GM19238 (cell line): ENCODE measurements around the gene DELE1.

Experiments used
- DNase-seq: peaks from one replicate; pipeline ENCODE4 v3.0.0; 2011; ENCODE audit warnings: low spot score; ENCODE audit not compliant: insufficient read length

DELE1 gene

GRCh38 chr5:141923448-141924313 lies at the start of gene DELE1:
DELE1 (plus strand) TSS chr5:141923871; CDS start chr5:141923942, 71 bp downstream.
- DNase-seq: peak; percentile 93

DNA sequence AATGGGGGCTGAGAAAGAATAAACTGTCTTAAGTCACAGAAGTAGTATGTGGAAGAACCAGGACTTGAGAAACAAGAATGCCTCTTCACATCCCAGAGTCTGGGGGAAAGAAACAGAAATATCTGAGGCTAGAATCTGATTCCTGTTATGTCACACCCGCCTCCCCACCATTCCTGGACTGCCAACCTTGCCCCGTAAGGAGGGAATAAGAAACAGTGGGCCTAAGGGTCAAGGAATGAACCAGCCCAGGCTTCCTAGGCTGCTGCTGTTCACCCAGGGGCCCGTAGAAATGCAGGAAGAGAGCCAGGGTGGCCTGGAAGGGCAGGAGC lies 49.8 kb upstream of the DELE1 start:
- no peak for DNase-seq

GRCh38 chr5:141874262-141874964 lies 49.3 kb upstream of the DELE1 start:
- DNase-seq: no peak

- DNase-seq: no peak
These were observed 48.5 kb upstream of the DELE1 start for GRCh38 chr5:141875022-141875740.

DNA sequence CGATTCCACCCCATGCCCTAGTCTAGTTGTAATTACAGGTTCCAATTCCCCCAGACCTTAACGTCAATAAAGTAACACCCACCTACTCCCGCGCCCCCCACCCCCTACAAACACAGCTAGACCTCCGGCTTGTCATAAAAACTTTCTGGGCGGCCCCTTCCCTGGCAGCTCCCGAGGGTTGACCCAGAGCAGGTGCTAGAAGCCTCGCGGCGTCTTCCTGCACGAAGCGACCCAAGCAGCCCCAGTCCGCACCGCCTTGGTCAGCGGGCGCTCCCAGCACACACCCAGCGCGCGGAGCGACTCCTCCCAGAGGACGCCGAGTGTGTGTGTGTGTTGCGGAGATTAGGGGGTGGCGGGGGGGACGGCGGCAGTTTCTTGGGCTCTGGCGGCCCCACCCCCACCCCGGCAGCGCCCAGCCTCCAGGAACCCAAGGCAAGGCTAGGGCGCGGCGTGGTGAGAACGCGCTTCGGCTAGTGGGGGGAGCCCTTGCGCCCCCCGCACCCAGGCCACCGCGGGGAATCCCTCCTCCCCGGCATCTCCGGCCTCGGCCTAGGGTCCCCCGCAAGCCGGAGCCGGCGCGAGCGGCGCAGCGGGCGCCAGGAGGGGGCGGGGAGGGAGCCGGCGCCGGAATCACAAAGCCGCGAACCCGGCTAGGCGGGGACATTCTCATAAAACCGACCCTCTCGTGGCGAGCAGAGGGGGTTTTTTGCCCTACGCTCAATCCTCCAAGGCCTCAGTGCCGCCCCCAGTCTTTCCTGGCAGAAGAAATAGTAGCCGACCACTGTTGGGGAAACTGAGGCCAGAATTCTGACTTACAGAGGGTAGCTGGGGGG lies 47.7 kb upstream of the DELE1 start:
- no peak for DNase-seq

DNA sequence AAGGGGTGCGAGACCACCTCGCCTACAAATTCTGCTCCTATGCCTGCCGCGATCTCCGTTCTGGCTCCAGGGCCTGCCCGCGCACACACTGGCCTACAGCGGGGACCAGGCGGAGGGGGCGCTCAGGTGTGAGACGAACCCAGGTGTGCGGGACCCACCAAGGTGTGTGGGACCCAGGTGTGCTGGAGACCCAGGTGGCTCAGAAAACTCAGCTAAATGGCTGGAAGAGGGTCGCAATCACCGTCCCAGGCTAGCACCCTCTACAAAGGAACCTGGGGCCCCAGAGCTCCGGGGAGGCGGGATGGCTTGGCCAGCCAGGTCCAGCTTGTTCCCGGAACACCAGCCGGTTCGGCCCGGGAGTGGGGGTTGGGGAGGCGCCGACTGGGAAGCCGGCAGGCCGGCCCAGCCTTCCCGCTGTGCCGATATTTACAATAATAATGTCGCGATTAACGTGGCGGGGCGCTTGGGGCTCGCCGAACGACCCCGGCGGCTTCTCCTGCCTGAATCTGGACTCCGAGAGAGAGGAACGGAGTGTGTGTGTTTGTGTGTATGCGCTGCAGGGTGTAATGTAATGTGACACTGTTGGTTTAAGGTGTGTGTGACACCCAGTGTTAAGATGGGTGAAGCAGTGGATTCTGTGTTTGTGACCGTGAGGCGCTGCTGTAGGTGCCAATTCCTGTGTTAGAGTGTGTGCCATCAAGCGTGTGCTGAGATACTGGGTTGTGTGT lies 46.9 kb upstream of the DELE1 start:
- no peak for DNase-seq

- DNase-seq: no peak
These were observed 46.1 kb upstream of the DELE1 start for GRCh38 chr5:141877356-141878185.

DNA sequence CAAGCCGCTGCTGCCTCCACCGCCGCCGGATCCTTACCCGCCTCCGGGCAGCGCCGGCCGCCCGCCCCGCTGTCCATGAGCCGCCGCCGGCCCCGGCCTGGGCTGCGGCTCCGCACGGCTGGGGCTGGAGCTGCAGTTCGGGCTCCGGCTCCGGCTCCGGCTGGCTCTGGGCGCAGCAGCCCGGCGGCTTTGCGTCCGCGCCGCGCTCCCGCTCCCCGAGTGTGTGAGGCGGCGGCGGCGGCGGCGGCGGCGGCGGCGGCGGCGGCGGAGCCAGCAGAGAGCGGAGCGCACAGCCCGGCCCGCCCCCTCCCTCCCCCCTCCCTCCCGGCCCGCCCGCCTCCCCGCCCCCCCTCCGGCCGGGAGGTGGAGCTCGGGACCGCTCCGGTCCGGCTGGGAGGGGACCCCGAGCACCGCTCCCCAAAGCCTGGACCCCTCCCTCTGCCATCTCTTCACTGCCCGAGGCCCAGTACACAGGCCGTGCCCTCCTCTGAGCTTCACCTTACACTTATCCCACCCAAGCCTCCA lies 45.4 kb upstream of the DELE1 start, which contains the start of gene PCDH1:
Gene PCDH1 (minus strand): TSS at position 225 of the 525 bp plus-strand sequence. CDS start 148 bp downstream, at position 77.
- DNase-seq: no peak

DNA sequence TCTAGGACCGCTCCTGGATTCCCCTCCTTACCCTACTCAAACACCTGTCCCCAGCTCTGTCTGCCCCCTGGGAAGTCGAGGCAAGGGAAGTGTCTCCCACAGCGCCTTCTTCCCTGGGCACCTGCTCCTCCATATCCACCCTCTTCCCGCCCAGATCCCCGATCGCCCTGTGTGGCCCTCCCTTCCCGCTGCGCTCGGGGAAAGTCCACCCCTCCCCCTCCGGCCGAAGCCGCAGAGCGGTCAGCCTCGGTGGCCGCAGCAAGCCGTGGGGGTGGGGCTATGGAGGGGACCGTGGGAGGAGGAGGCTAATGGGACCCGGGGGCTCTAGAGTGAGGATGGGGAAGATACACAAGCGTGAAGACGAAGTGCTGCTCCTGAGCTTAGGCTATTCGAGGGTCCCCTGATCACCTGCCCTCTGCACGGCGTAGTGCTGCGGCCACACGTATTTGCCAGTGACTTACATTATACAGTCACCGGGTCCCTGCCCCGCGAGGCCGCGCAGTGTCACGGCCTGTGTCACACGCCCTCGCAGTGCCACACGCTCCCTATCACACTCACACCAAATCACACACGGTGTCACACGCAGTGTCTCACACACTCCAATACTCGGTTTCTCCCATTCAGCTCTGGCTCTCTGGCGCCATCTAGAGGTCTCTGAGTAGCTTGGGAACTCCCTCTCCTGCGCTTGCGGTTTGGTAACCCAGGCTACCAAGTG lies 44.8 kb upstream of the DELE1 start:
- DNase-seq: peak; percentile 57

GRCh38 chr5:141879426-141879759 lies 44.3 kb upstream of the DELE1 start:
- DNase-seq: no peak

DNA sequence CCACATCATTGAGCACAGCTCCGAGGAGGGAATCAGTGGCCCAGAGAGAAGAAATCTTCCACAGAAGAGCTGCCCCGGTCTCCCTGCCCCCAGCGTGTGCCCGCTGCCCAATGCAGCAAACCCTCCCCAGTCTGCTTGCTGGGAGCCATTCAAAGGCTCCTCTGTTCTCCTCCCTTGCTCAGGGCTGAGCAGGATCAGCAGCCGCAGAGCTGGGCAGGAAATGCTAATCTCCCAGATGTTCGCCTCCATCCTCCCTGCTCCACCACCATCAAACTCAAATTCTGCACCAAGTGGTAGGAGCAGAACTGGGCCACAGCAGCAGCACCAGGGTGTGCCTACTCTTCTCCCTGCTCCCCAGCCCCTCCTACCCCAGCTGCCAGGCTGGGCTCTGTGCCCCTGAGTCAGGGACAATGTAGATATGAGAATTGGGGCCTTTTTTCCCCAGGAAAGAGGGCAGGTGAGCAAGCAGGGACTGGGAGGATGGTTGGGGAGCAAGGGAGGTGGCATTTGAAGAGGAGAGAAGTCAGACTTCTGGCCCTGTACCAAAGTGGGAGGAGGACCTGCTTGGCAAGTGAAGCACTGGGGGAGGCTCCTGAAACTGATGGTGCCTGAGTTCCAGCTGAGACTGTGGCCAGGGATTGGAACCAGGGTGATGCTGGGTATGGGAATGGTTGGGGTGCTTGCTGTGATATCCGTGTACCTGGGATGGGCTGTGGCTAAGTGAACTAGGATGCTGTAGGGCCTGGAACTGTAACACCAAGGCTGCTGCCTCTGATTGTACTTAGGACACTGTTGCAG lies 43.5 kb upstream of the DELE1 start:
- no peak for DNase-seq

DNA sequence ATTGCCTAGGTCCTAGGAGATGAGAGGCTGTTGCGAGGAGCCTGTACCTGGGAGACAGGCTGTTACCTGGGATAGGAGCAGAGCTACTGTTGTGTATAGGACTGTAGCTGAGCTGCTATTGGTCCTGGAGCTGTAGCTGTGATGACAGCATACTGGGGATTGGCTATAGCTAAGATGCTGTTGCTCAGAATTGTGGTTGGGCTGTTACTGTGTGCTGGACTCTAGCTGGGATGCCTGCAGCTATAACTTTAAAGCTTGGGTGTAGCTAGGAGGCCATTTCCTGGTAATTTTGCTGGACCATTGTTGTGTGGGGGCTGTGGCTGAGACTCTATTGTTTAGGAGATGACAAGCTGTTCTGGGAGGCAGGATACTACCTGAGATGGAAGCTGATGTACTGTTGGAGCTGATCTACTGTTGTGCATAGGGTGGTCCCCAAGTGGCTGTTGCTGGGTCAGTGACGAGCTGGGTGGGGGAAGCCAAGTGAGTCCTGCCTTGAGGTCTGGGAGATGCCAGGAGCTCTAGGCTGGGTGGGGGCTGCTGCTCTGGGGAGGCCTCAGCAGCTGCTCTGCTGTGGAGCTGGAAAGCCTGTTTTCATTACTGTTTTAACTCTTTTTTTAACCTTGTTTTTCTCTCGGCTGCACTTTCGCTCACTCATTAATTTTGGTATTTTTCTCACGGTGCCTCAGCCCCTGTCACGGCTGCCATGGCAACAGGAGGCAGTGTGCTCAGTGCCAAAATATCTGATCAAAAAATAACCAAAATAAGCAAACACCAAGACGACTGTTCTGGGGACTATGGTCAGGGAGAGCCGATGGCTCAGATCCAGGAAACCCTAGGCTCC lies 42.5 kb upstream of the DELE1 start:
- no peak for DNase-seq

DNA sequence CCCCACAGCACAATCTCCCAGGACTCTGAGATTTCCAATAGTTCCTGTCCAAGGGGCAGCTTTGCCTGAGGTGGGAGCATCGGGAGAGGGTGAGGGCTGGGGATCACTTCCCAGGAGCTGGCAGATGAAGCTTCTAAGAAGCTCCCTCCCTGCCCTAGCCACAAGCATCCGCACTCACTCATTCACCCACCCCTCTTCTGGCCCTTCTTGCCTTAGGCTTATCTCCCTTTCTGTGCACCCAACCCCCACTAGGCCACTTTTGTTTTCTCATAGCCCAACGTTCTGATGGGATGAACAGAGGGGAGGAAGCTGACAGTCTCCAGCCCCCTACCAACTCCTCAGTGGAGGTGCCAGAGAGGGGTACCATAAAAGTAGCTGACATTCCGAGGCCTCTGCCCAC lies 41.8 kb upstream of the DELE1 start:
- no peak for DNase-seq

GRCh38 chr5:141882594-141883183 lies 41.0 kb upstream of the DELE1 start:
- DNase-seq: no peak

GRCh38 chr5:141883184-141883891 lies 40.3 kb upstream of the DELE1 start:
- DNase-seq: no peak

DNA sequence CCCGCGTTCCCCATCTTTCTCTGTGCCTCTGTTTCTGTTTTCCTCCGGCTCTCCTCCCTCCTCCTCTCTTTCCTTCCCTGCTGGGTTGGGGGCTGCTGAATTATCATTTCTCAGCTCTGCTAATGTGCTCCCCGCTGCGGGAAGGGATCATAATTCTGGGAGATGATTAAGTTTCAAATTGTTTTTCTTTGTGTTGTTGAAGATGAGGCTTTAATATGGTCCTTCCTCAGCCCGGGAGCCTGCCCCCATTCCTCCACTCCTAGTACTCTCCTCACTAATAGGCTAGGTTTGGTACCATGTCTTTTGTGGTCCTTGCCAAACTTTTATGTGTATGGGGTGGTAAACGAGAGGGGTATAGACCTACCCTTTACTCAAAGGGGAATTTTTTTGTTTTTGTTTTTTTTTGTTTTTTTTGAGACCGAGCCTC lies 39.8 kb upstream of the DELE1 start:
- no peak for DNase-seq
